HFFc6 (cell line): ENCODE measurements around the gene OFD1. TPM values are rescaled to one million over a fixed set of nuclear protein-coding genes. Genes with fewer than 3 reads are reported as not detected.

ENCODE experiments used
- DNase-seq: peaks from one replicate; pipeline ENCODE4 v3.0.0-alpha.2; 2018
- H3K27ac Mint-ChIP-seq: 2 replicates; pipeline ENCODE4 v1.8.0; 2020; ENCODE audit warnings: mild to moderate bottlenecking, mixed read lengths
- H3K27me3 Mint-ChIP-seq: 2 replicates; pipeline ENCODE4 v1.8.0; 2021; ENCODE audit warnings: mild to moderate bottlenecking, moderate library complexity, mixed read lengths; ENCODE audit not compliant: insufficient read depth
- H3K36me3 Mint-ChIP-seq: 2 replicates; pipeline ENCODE4 v1.8.0; 2021; ENCODE audit warnings: low read depth, mixed read lengths
- H3K4me1 Mint-ChIP-seq: 2 replicates; pipeline ENCODE4 v1.8.0; 2020; ENCODE audit warnings: low read depth, mixed read lengths
- H3K4me3 Mint-ChIP-seq: 2 replicates; pipeline ENCODE4 v1.8.0; 2020; ENCODE audit warnings: mild to moderate bottlenecking, moderate library complexity, mixed read lengths
- H3K9me3 Mint-ChIP-seq: 2 replicates; pipeline ENCODE4 v1.8.0; 2020; ENCODE audit warnings: mild to moderate bottlenecking, mixed read lengths
- total RNA-seq, 6 experiments: library from RNA; stranded (reverse); fragmentation: NEBNext Ultra II Directional; extraction: Animal tissue kit (Norgen Biotek cat#: 25700); gene quantifications; 2 replicates in 1 of 6; 3 replicates in 5 of 6; pipeline ENCODE4 v1.2.3, GENCODE V29; 2021
- TF ChIP-seq, protein P1 (sequence below): fragments of 200-600 bp; sonication (generic); IDR thresholded peaks from 2 replicates; pipeline ENCODE4 v1.5.0; 2021; ENCODE audit warnings: antibody characterized with exemption, mild to moderate bottlenecking

The OFD1 gene
- total RNA-seq, 6 experiments from 2014 or later = 9.1 to 11.0 (median 10.1) TPM

DNA sequence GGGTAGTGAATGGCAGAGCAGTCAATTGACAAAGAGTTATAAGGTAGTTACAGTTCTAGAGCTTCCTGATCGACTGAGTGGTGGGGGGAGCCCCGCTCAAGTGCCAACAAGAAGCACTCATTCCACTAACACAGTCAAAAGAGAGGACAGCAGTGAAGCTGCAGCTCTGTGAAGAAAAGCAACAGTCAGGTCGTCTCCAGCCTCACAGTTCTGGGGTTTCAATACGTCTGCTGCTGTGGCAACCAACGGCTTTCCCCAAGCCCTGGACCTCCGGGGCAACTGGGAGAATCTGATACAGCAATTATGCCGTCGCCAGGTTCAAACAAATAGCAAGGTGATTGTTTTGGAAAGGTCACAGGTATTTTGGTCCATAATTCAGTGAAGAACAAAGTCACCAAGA, 51.5 kb downstream of the OFD1 start:
- H3K9me3 Mint-ChIP-seq = no peaks in the 10 kb centered on the region
- TF ChIP-seq, protein P1, sequence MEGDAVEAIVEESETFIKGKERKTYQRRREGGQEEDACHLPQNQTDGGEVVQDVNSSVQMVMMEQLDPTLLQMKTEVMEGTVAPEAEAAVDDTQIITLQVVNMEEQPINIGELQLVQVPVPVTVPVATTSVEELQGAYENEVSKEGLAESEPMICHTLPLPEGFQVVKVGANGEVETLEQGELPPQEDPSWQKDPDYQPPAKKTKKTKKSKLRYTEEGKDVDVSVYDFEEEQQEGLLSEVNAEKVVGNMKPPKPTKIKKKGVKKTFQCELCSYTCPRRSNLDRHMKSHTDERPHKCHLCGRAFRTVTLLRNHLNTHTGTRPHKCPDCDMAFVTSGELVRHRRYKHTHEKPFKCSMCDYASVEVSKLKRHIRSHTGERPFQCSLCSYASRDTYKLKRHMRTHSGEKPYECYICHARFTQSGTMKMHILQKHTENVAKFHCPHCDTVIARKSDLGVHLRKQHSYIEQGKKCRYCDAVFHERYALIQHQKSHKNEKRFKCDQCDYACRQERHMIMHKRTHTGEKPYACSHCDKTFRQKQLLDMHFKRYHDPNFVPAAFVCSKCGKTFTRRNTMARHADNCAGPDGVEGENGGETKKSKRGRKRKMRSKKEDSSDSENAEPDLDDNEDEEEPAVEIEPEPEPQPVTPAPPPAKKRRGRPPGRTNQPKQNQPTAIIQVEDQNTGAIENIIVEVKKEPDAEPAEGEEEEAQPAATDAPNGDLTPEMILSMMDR = no peak
- H3K4me3 Mint-ChIP-seq = no peak overlapping the region
- DNase-seq = no peak
- no peaks in the 10 kb centered on the region; the same call in none of the 2 replicates for H3K27me3 Mint-ChIP-seq
- H3K27ac Mint-ChIP-seq = no peak overlapping the region
- H3K36me3 Mint-ChIP-seq = no peaks in the 10 kb centered on the region
- H3K4me1 Mint-ChIP-seq = 0 out of 2 replicates have a peak, but pooled peaks cover 7% of the 10 kb centered on the region

DNA sequence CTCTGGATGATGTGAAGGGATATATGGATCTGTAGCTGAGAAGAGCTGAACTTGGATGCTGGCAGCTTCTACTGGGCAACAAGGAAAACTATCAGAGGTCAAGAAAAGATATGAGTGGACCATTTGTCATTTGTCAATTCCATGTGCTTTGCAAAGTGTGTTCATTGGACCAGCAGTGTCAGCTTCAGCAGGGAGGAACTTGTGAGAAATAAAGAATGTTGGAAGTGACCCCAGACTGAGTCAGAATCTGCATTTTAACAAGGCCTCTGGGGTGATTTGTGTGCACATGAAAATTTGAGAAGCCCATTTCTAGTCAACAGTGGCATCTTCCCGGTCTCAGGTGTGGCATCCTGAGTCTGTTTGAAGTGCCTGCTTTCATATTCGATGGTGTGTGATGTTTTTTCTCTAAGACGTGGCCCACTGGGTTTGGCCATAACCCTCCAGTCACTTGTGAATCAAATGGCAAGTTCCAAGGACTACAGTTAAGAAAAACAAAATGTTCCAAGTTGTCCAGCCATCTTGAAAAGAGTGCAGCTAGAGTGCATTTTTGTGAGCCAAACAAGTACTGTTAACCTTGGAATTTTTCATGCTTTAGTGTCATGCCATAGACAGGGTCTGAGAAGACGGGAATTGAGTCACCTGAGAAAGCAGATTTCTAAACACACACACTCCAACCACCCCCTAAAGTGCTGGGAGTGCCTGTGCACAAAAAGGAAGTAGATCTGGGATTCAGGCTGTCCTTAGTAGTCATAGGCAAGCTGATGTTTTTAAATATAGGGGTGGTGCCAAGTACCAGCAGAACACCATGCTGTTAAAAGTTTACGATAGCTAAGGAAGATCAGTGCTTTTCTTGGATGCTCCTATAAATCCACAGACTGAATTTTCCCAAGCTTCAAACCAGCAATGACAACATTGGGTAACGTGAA, 55.9 kb downstream of the OFD1 start:
- no peak for DNase-seq
- Mint-ChIP-seq H3K27ac (no peak overlapping the region), H3K9me3 (no peaks in the 10 kb centered on the region), H3K27me3 (peaks cover 15% of the 10 kb centered on the region), H3K36me3 (no peaks in the 10 kb centered on the region), H3K4me3 (no peak overlapping the region), H3K4me1 (0 out of 2 replicates have a peak, but pooled peaks cover 7% of the 10 kb centered on the region)
- TF ChIP-seq, protein P1 = no peak

DNA sequence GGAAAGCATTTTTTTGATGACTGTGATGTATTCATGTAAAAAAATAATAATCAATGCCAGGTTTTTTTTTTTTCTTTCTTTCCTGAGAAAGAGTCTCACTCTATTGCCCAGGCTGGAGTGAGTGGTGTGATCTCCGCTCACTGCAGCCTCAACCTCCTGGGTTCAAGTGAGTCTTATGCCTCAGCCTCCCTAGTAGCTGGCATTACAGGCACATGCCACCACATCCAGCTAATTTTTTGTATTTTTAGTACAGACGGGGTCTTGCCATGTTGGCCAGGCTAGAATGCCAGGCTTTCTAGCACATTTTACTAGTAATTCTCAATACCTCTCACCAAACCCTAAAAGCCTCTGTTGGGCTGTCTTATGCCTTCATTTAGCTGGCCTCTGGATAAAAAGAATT, 56.6 kb downstream of the OFD1 start:
- Mint-ChIP-seq H3K36me3 (no peaks in the 10 kb centered on the region), H3K4me3 (no peak overlapping the region), H3K27me3 (peaks cover 15% of the 10 kb centered on the region), H3K27ac (no peak overlapping the region), H3K4me1 (0 out of 2 replicates have a peak, but pooled peaks cover 7% of the 10 kb centered on the region), H3K9me3 (no peaks in the 10 kb centered on the region)
- TF ChIP-seq, protein P1 = no peak
- no peak for DNase-seq

DNA sequence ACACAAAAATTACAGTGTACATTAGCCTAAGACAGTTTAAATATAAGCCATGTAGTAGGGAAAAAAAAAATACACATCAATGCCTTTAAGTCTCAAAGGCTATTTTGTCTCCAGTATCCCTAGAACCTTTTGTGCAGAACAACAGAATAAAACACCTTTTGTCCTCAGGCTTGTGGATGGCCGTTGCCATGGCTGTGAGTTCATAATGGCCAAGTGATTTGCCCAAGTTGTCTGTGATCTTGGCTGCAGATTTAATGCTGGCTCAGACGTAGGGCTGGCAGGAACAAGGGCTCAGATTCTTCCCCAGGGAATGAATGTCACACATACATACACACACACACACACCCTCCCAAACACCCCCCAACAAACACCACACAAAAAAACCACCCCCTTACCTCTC, 57.0 kb downstream of the OFD1 start:
- Mint-ChIP-seq H3K36me3 (no peaks in the 10 kb centered on the region), H3K9me3 (no peaks in the 10 kb centered on the region), H3K27ac (no peak overlapping the region), H3K4me1 (0 out of 2 replicates have a peak, but pooled peaks cover 7% of the 10 kb centered on the region), H3K4me3 (no peak overlapping the region), H3K27me3 (peaks cover 15% of the 10 kb centered on the region; the same call in 1 of the 2 replicates)
- DNase-seq = no peak
- TF ChIP-seq, protein P1 = no peak

DNA sequence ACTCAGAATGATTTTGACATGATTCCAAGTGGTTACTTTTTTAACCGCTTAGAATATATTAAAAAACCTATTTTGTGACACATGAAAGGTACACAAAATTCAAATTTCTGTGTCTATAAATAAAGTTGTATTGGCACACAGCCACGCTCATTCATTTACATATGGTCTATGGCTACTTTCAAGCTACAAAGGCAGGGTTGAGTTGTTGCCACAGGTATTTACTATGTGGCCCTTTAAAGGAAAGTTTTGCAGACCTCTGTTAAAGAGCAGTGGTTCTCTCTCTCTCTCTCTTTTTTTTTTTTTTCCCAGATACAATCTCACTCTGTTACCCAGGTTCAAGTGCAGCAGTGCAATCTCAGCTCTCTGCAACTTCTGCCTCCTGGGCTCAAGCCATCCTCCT, 59.3 kb downstream of the OFD1 start:
- peaks cover 23% of the 10 kb centered on the region for H3K27me3 Mint-ChIP-seq
- no peak overlapping the region for H3K4me3 Mint-ChIP-seq

More for the DNA sequence above, 59.3 kb downstream of the OFD1 start:
- Mint-ChIP-seq H3K27ac (no peak overlapping the region), H3K4me1 (0 out of 2 replicates have a peak, but pooled peaks cover 7% of the 10 kb centered on the region), H3K9me3 (no peaks in the 10 kb centered on the region), H3K36me3 (no peaks in the 10 kb centered on the region)
- no peak for DNase-seq
- TF ChIP-seq, protein P1 = no peak
